Activated CD8-positive, alpha-beta T cell treated with anti-CD3 and anti-CD28 coated beads, Interleukin-2, amount 10 ng/mL, durations not matched to agents 7 days and 5 days (primary cell): ENCODE results near the gene LAYN. TPM values are rescaled to one million over a fixed set of nuclear protein-coding genes. Genes with fewer than 3 reads are reported as not detected.

Experiments used
- ATAC-seq: fragments of 150-1000 bp; cut with Tn5 transposase; one replicate; pipeline ENCODE4 v1.10.0; 2021; ENCODE audit warnings: moderate library complexity
- CTCF ChIA-PET: fragments of 350-600 bp; sonication (Branson Sonifier 250); formaldehyde crosslinking; loops from one replicate; lab custom pipeline; 2021; ENCODE audit warnings: antibody characterized with exemption; lab: Charles Lee
- POLR2A ChIA-PET: fragments of 350-600 bp; sonication (Branson Sonifier 250); formaldehyde crosslinking; loops from one replicate; lab custom pipeline; 2021; ENCODE audit warnings: antibody characterized with exemption; lab: Charles Lee
- DNase-seq: peaks from one replicate; pipeline ENCODE4 v3.0.0-alpha.2; 2020
- H3K27ac Mint-ChIP-seq: one replicate; pipeline ENCODE4 v1.8.0; 2021; ENCODE audit warnings: mild to moderate bottlenecking, mixed read lengths
- H3K27me3 Mint-ChIP-seq: one replicate; pipeline ENCODE4 v1.8.0; 2021; ENCODE audit warnings: low read depth, mixed read lengths
- H3K36me3 Mint-ChIP-seq: one replicate; pipeline ENCODE4 v1.8.0; 2021; ENCODE audit warnings: low read depth, mixed read lengths
- H3K4me1 Mint-ChIP-seq: one replicate; pipeline ENCODE4 v1.8.0; 2021; ENCODE audit warnings: low read depth, mixed read lengths
- H3K4me3 Mint-ChIP-seq: one replicate; pipeline ENCODE4 v1.8.0; 2021; ENCODE audit warnings: mild to moderate bottlenecking, mixed read lengths
- H3K9me3 Mint-ChIP-seq: one replicate; pipeline ENCODE4 v1.8.0; 2022; ENCODE audit warnings: mixed read lengths; ENCODE audit not compliant: insufficient read depth
- total RNA-seq, 2 experiments: library from RNA; stranded (reverse); gene quantifications; one replicate each; pipeline ENCODE4 v1.2.3, GENCODE V29; 2021

The LAYN gene
- total RNA-seq, 2 experiments from 2014 or later, result 11.1 to 12.8 TPM

GRCh38 chr11:111530091-111530490 is 10.4 kb upstream of the LAYN start:
- Mint-ChIP-seq H3K4me3 (no peak overlapping the region), H3K27me3 (peaks cover 3% of the 10 kb centered on the region), H3K4me1 (peaks cover 53% of the 10 kb centered on the region), H3K27ac (no peak overlapping the region), H3K9me3 (no peaks in the 10 kb centered on the region), H3K36me3 (no peaks in the 10 kb centered on the region)
- no peak for DNase-seq
- no peak for ATAC-seq
- ChIA-PET POLR2A (interaction anchor here (3.7 kb wide), 1 partner anchor 11 kb away, joined by 46 read pairs; the partner anchor contains the start of gene LAYN), CTCF (interaction anchor here (2.9 kb wide), 1 partner anchor 10 kb away, joined by 12 read pairs; the partner anchor contains the start of gene LAYN)

DNA sequence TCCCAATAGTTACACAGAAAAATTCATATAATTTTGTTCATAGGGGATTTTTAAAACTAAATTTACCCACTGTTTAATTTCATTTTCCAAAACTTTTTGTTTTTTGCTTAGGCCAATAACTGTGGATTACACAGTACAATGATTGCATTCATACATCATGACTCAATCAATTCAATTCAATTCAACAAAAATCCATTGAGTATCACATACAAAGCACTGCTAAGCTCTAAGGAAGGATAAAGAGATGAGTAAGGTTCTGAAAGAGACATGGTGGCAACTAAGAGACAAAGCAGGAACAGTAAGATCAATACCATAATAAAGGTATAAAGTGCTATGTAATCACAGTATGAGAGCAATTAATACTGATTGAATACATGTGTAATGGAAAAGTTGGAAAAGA is 9.4 kb upstream of the LAYN start:
- peaks cover 45% of the 10 kb centered on the region for H3K4me1 Mint-ChIP-seq
- H3K36me3 Mint-ChIP-seq, result no peaks in the 10 kb centered on the region
- peak overlapping the region; percentile 1 for H3K27ac Mint-ChIP-seq
- H3K4me3 Mint-ChIP-seq, result no peak overlapping the region
- no peak for ATAC-seq
- ChIA-PET POLR2A (interaction anchor here (0.6 to 3.7 kb wide), 3 partner anchors 10 to 19 kb away, joined by 3 to 46 read pairs (median 12); partner anchors contain the start of genes BTG4 and LAYN), CTCF (interaction anchor here (0.8 to 3.2 kb wide), 8 partner anchors 8 to 583 kb away, joined by 3 to 12 read pairs (median 4); partner anchors contain the start of gene LAYN)
- H3K27me3 Mint-ChIP-seq, result peaks cover 3% of the 10 kb centered on the region
- no peaks in the 10 kb centered on the region for H3K9me3 Mint-ChIP-seq
- no peak for DNase-seq

DNA sequence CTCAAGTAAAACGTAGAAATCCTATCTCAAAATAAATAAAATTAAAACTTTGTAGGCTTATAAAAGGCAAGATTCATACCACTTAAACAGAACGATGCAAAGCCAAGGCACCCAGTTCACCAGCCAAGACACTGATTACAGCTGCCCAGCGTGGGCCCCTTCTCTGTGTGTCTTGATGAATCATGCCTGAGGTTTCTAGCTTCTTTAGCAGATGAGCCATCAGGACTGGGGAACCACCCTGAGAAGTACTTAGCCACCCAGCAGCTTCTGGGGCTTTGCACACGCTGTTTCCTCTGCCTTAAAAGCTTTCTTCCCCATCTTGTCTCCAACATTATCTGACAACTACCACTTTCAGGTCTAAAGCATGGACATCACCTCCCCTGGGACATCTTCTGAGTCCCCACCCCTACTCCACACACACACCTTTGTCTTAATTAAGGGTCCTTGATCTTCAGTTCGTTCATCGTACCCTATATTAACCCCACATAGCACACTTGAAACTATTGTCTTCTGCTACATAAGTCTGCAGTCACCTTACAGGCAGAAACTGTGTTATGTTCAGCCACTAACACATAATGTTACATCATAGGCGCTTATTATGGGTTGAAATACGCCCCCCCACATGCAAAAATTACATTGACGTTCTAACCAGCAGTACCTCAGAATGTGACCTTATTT is 8.7 kb upstream of the LAYN start:
- H3K27ac Mint-ChIP-seq, result peak overlapping the region; percentile 92
- DNase-seq (peak; percentile 77), ATAC-seq (peak; percentile 99)
- H3K4me3 Mint-ChIP-seq, result peak overlapping the region; percentile 35
- peaks cover 3% of the 10 kb centered on the region for H3K27me3 Mint-ChIP-seq
- POLR2A ChIA-PET, result interaction anchor here (0.6 to 3.7 kb wide), 3 partner anchors 9 to 20 kb away, joined by 3 to 46 read pairs (median 12); partner anchors contain the start of genes BTG4 and LAYN
- CTCF ChIA-PET, result interaction anchor here (0.8 to 3.2 kb wide), 10 partner anchors 8 to 582 kb away, joined by 3 to 12 read pairs (median 4); partner anchors contain the start of gene LAYN
- no peaks in the 10 kb centered on the region for H3K9me3 Mint-ChIP-seq
- H3K4me1 Mint-ChIP-seq, result peaks cover 42% of the 10 kb centered on the region
- H3K36me3 Mint-ChIP-seq, result no peaks in the 10 kb centered on the region

- Mint-ChIP-seq H3K4me3 (peak overlapping the region; percentile 35), H3K36me3 (no peaks in the 10 kb centered on the region), H3K27me3 (peaks cover 3% of the 10 kb centered on the region), H3K27ac (peak overlapping the region; percentile 92), H3K9me3 (no peaks in the 10 kb centered on the region), H3K4me1 (peaks cover 45% of the 10 kb centered on the region)
- DNase-seq, result no peak
- ChIA-PET CTCF (interaction anchor here (1.0 to 3.2 kb wide), 7 partner anchors 8 to 78 kb away, joined by 3 to 12 read pairs (median 4); partner anchors contain the start of gene LAYN), POLR2A (interaction anchor here (2.7 to 3.7 kb wide), 2 partner anchors 9 to 19 kb away, joined by 12 to 46 read pairs; partner anchors contain the start of gene LAYN)
- ATAC-seq, result peak; percentile 9
Observed at GRCh38 chr11:111532365-111532709, 8.2 kb upstream of the LAYN start.

DNA sequence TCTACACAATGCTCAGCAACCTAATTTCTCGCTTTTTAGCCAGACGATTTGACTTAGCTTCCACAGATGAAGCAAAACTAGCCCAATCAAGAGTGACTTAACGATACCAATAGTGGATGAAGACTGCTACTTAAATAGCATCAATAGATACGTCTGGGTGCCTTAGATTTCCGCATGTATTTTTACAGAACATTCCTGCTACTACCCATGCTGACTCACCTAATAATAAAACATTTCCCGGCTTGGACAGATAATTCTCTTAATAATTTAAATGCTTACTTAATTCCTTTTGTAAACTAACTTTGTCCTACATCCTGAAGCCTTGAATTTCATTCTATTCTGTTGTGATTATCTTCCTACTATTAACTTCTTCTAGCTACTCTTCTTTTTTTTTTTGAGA is 5.2 kb upstream of the LAYN start:
- POLR2A ChIA-PET, result no interaction called here
- H3K9me3 Mint-ChIP-seq, result no peaks in the 10 kb centered on the region
- no peak overlapping the region for H3K27ac Mint-ChIP-seq
- no peak for DNase-seq
- CTCF ChIA-PET, result interaction anchor here (1.5 to 2.4 kb wide), 3 partner anchors 22 to 97 kb away, joined by 3 to 14 read pairs (median 9); partner anchors contain the start of gene BTG4
- H3K27me3 Mint-ChIP-seq, result peaks cover 5% of the 10 kb centered on the region
- peaks cover 54% of the 10 kb centered on the region for H3K4me1 Mint-ChIP-seq
- peaks cover 4% of the 10 kb centered on the region for H3K36me3 Mint-ChIP-seq
- H3K4me3 Mint-ChIP-seq, result no peak overlapping the region
- ATAC-seq, result no peak

DNA sequence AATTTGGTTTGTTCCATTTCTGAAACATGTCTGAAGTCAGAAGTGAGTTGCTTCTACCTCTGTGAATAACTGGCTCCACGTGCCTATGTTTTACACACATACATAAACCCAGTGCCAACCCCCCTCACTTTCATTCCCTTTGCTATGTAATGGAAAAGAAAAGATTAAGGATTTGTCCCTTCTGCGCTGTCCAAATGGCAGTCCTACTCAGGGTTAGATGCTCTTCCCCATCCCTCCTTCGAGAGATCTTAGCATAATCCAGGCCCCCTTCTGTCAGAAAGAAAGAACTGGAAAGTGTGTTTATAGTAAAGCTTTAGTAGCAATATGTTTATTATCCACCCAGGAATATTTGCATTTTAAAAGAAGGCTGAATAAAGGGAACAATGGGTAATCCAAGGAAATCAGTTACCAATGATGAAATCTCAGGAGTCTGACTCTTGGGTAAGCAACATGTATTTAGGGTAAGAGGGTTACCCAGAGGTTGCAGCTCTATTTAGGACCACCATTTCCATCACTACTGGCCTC is 3.1 kb upstream of the LAYN start:
- Mint-ChIP-seq H3K4me3 (no peak overlapping the region), H3K36me3 (peaks cover 4% of the 10 kb centered on the region), H3K4me1 (peaks cover 57% of the 10 kb centered on the region), H3K27me3 (peaks cover 12% of the 10 kb centered on the region), H3K27ac (peak overlapping the region; percentile 18), H3K9me3 (no peaks in the 10 kb centered on the region)
- ChIA-PET POLR2A (interaction anchor here (4.7 kb wide), 1 partner anchor 12 kb away, joined by 33 read pairs; no protein-coding TSS in a partner anchor), CTCF (interaction anchor here (7.2 kb wide), 1 partner anchor 82 kb away, joined by 56 read pairs; no protein-coding TSS in a partner anchor)
- no peak for DNase-seq
- no peak for ATAC-seq

GRCh38 chr11:111538407-111539114 is 2.0 kb upstream of the LAYN start:
- H3K27ac Mint-ChIP-seq, result peak overlapping the region; percentile 94

GRCh38 chr11:111539426-111540113 is 950 bp upstream of the LAYN start:
- DNase-seq (peak; percentile 74), ATAC-seq (peak; percentile 46)
- Mint-ChIP-seq H3K4me1 (peaks cover 65% of the 10 kb centered on the region), H3K9me3 (no peaks in the 10 kb centered on the region), H3K27ac (peak overlapping the region; percentile 94), H3K4me3 (peak overlapping the region; percentile 73), H3K27me3 (peaks cover 11% of the 10 kb centered on the region), H3K36me3 (peaks cover 13% of the 10 kb centered on the region)
- ChIA-PET POLR2A (interaction anchor here (1.0 to 6.3 kb wide), 11 partner anchors 8 to 85 kb away, joined by 3 to 79 read pairs (median 11); partner anchors contain the start of genes BTG4 and HOATZ), CTCF (interaction anchor here (1.0 to 7.2 kb wide), 10 partner anchors 9 to 92 kb away, joined by 3 to 56 read pairs (median 5); partner anchors contain the start of genes BTG4 and HOATZ)

More at GRCh38 chr11:111538407-111539114, 2.0 kb upstream of the LAYN start:
- Mint-ChIP-seq H3K4me1 (peaks cover 61% of the 10 kb centered on the region), H3K4me3 (peak overlapping the region; percentile 73), H3K9me3 (no peaks in the 10 kb centered on the region), H3K27me3 (peaks cover 12% of the 10 kb centered on the region), H3K36me3 (peaks cover 4% of the 10 kb centered on the region)
- peak; percentile 30 for DNase-seq
- peak; percentile 53 for ATAC-seq
- CTCF ChIA-PET, result interaction anchor here (1.4 to 7.2 kb wide), 5 partner anchors 13 to 91 kb away, joined by 4 to 56 read pairs (median 16); partner anchors contain the start of genes BTG4 and HOATZ
- POLR2A ChIA-PET, result interaction anchor here (0.7 to 6.3 kb wide), 9 partner anchors 7 to 333 kb away, joined by 3 to 79 read pairs (median 15); partner anchors contain the start of genes ALG9, BTG4 and HOATZ

- DNase-seq, result no peak
- H3K4me1 Mint-ChIP-seq, result peaks cover 64% of the 10 kb centered on the region
- H3K27ac Mint-ChIP-seq, result no peak overlapping the region
- ChIA-PET POLR2A (interaction anchor here (0.8 to 6.3 kb wide), 9 partner anchors 10 to 226 kb away, joined by 3 to 79 read pairs (median 15); partner anchors contain the start of genes BTG4, HOATZ and PPP2R1B), CTCF (interaction anchor here (0.5 to 7.2 kb wide), 5 partner anchors 10 to 213 kb away, joined by 4 to 56 read pairs (median 12); partner anchors contain the start of genes BTG4 and HOATZ)
- H3K4me3 Mint-ChIP-seq, result peak overlapping the region; percentile 72
- peaks cover 10% of the 10 kb centered on the region for H3K27me3 Mint-ChIP-seq
- ATAC-seq, result peak; percentile 23
- H3K36me3 Mint-ChIP-seq, result peaks cover 20% of the 10 kb centered on the region
- H3K9me3 Mint-ChIP-seq, result no peaks in the 10 kb centered on the region
Observed at GRCh38 chr11:111540937-111541253, 375 bp downstream of the LAYN start.

GRCh38 chr11:111541254-111542061 is 938 bp downstream of the LAYN start:
- Mint-ChIP-seq H3K4me3 (peak overlapping the region; percentile 72), H3K36me3 (peaks cover 20% of the 10 kb centered on the region), H3K27ac (peak overlapping the region; percentile 50), H3K9me3 (no peaks in the 10 kb centered on the region), H3K27me3 (peaks cover 10% of the 10 kb centered on the region), H3K4me1 (peaks cover 64% of the 10 kb centered on the region)
- peak; percentile 12 for ATAC-seq
- DNase-seq, result no peak
- ChIA-PET CTCF (interaction anchor here (0.7 to 7.2 kb wide), 12 partner anchors 9 to 95 kb away, joined by 3 to 56 read pairs (median 5); partner anchors contain the start of genes BTG4 and HOATZ), POLR2A (interaction anchor here (0.8 to 6.3 kb wide), 6 partner anchors 10 to 225 kb away, joined by 3 to 79 read pairs (median 30); partner anchors contain the start of genes BTG4, HOATZ and PPP2R1B)
